H1 (cell line): ENCODE measurements around the gene GRB14. TPM values are rescaled to one million over a fixed set of nuclear protein-coding genes. Genes with fewer than 3 reads are reported as not detected.

Source experiments
- CTCF ChIA-PET: fragments of 300-600 bp; sonication (Branson Sonifier 250); formaldehyde crosslinking; loops from one replicate; lab custom pipeline; 2021; ENCODE audit not compliant: partially characterized antibody; lab: Charles Lee
- POLR2A ChIA-PET: fragments of 300-600 bp; sonication (Branson Sonifier 250); formaldehyde crosslinking; loops from one replicate; lab custom pipeline; 2021; ENCODE audit warnings: inconsistent platforms; ENCODE audit not compliant: partially characterized antibody; lab: Charles Lee
- DNase-seq, 2 experiments: peaks; one replicate each; pipeline versions ENCODE4 v3.0.0 to v3.0.0-alpha.2; 2010 to 2022; ENCODE audit warnings: low spot score in 2 of 2, low read depth in 1 of 2, mixed read lengths in 1 of 2
- FAIRE-seq: peaks from 2 replicates; lab custom pipeline; 2011; peaks lifted over from hg19 to GRCh38; lab: Jason Lieb, UNC
- H2AFZ ChIP-seq: 2 replicates; pipeline ENCODE4 v1.8.1; 2012; ENCODE audit warnings: low read length, inconsistent platforms
- H2AK5ac ChIP-seq: 2 replicates; pipeline ENCODE4 v1.6.1; 2013; ENCODE audit warnings: low read depth, low read length
- H2BK120ac ChIP-seq: replicated peaks from 2 replicates; pipeline ENCODE3; 2013; ENCODE audit warnings: low read depth, low read length, inconsistent platforms
- H2BK12ac ChIP-seq: 2 replicates; pipeline ENCODE4 v1.6.1; 2013; ENCODE audit warnings: low read depth, low read length
- H2BK15ac ChIP-seq: 2 replicates; pipeline ENCODE4 v1.6.1; 2013; ENCODE audit warnings: low read length
- H2BK20ac ChIP-seq: 2 replicates; pipeline ENCODE4 v1.6.1; 2013; ENCODE audit warnings: low read length
- H2BK5ac ChIP-seq: 2 replicates; pipeline ENCODE4 v1.6.1; 2013; ENCODE audit warnings: low read depth, low read length
- H3K14ac ChIP-seq: 2 replicates; pipeline ENCODE4 v1.6.1; 2013; ENCODE audit warnings: inconsistent platforms; ENCODE audit not compliant: insufficient read length
- H3K18ac ChIP-seq: 2 replicates; pipeline ENCODE4 v1.6.1; 2013; ENCODE audit warnings: low read length; ENCODE audit errors: extremely low read depth
- H3K23ac ChIP-seq: 2 replicates; pipeline ENCODE4 v1.6.1; 2013; ENCODE audit warnings: inconsistent platforms; ENCODE audit not compliant: insufficient read length
- H3K23me2 ChIP-seq: 2 replicates; pipeline ENCODE4 v1.6.1; 2013; ENCODE audit warnings: low read depth, low read length
- H3K27ac ChIP-seq: 2 replicates; pipeline ENCODE4 v1.6.1; 2011; ENCODE audit warnings: low read depth, low read length, inconsistent platforms
- H3K27me3 ChIP-seq, 4 experiments: replicated peaks in 1 of 4; 1 replicate in 1 of 4; 2 replicates in 3 of 4; pipeline versions ENCODE4 v1.6.1 to v1.8.1; 2011 to 2013; ENCODE audit warnings: low read length in 3 of 4, mild to moderate bottlenecking in 3 of 4, inconsistent platforms in 2 of 4, mixed read lengths in 2 of 4, moderate library complexity in 1 of 4; ENCODE audit not compliant: control insufficient read depth in 3 of 4, insufficient read depth in 3 of 4; ENCODE audit errors: extremely low read depth in 1 of 4
- H3K36me3 ChIP-seq, 4 experiments: 2 replicates each; pipeline versions ENCODE4 v1.6.1 to v1.8.1; 2011 to 2013; ENCODE audit warnings: mild to moderate bottlenecking in 4 of 4, low read length in 3 of 4, moderate library complexity in 2 of 4, control low read depth in 1 of 4, inconsistent platforms in 1 of 4; ENCODE audit not compliant: insufficient read depth in 4 of 4, control insufficient read depth in 2 of 4
- H3K4ac ChIP-seq: replicated peaks from 2 replicates; pipeline ENCODE3; 2013; ENCODE audit warnings: low read length, low read depth, mixed read lengths, inconsistent platforms; ENCODE audit not compliant: insufficient read length
- H3K4me1 ChIP-seq, 4 experiments: replicated peaks in 1 of 4; 1 replicate in 1 of 4; 2 replicates in 3 of 4; pipeline versions ENCODE4 v1.6.1 to v1.8.1; 2011 to 2013; ENCODE audit warnings: low read length in 3 of 4, inconsistent platforms in 2 of 4, mixed read lengths in 1 of 4; ENCODE audit not compliant: insufficient read depth in 4 of 4, control insufficient read depth in 3 of 4
- H3K4me2 ChIP-seq, 2 experiments: 2 replicates each; pipeline versions ENCODE4 v1.6.1 to v1.8.1; 2011 to 2013; ENCODE audit warnings: low read depth in 2 of 2, low read length in 2 of 2, control low read depth in 1 of 2, inconsistent platforms in 1 of 2, mild to moderate bottlenecking in 1 of 2; ENCODE audit not compliant: insufficient read depth in 1 of 2
- H3K4me3 ChIP-seq, 4 experiments: fragments of 200-600, 300-600 bp in 1 of 4; sonication (generic), shearing (Covaris generic), sonication (Bioruptor Twin) in 1 of 4; 2 replicates each; pipeline versions ENCODE4 v1.5.1 to v1.8.1; 2011 to 2016; ENCODE audit warnings: low read length in 4 of 4, low read depth in 3 of 4, control low read depth in 2 of 4, inconsistent platforms in 2 of 4, mild to moderate bottlenecking in 2 of 4, mixed read lengths in 1 of 4, moderate library complexity in 1 of 4; ENCODE audit not compliant: insufficient read depth in 2 of 4; ENCODE audit errors: extremely low read depth in 1 of 4
- H3K56ac ChIP-seq: replicated peaks from 2 replicates; pipeline ENCODE3; 2013; ENCODE audit warnings: low read depth, mild to moderate bottlenecking, mixed read lengths, low read length, inconsistent platforms; ENCODE audit not compliant: insufficient read length
- H3K79me1 ChIP-seq: 2 replicates; pipeline ENCODE4 v1.6.1; 2013; ENCODE audit warnings: low read depth, low read length, control low read depth
- H3K79me2 ChIP-seq, 2 experiments: 2 replicates each; pipeline versions ENCODE4 v1.6.1 to v1.8.1; 2012 to 2013; ENCODE audit warnings: low read length in 2 of 2, mild to moderate bottlenecking in 2 of 2, inconsistent platforms in 1 of 2; ENCODE audit not compliant: insufficient read depth in 2 of 2, control insufficient read depth in 1 of 2
- H3K9ac ChIP-seq, 4 experiments: replicated peaks in 1 of 4; 1 replicate in 1 of 4; 2 replicates in 3 of 4; pipeline versions ENCODE4 v1.6.1 to v1.8.1; 2011 to 2013; ENCODE audit warnings: low read depth in 3 of 4, low read length in 3 of 4, control low read depth in 2 of 4, mild to moderate bottlenecking in 2 of 4, moderate library complexity in 2 of 4, inconsistent platforms in 1 of 4; ENCODE audit errors: extremely low read depth in 1 of 4
- H3K9me3 ChIP-seq, 2 experiments: 2 replicates each; pipeline versions ENCODE4 v1.6.1 to v1.8.1; 2012 to 2013; ENCODE audit warnings: mild to moderate bottlenecking in 2 of 2, moderate library complexity in 2 of 2, control low read depth in 1 of 2, inconsistent platforms in 1 of 2, low read depth in 1 of 2, low read length in 1 of 2, mixed read lengths in 1 of 2; ENCODE audit not compliant: insufficient read depth in 2 of 2
- H4K20me1 ChIP-seq, 2 experiments: replicated peaks in 1 of 2; 2 replicates each; pipeline versions ENCODE3 to v1.8.1; 2011 to 2013; ENCODE audit warnings: inconsistent platforms in 2 of 2, low read length in 2 of 2, mild to moderate bottlenecking in 1 of 2; ENCODE audit not compliant: insufficient read depth in 2 of 2, control insufficient read depth in 1 of 2
- H4K5ac ChIP-seq: 2 replicates; pipeline ENCODE4 v1.6.1; 2013; ENCODE audit warnings: low read length, low read depth, mixed read lengths, inconsistent platforms; ENCODE audit not compliant: insufficient read length
- H4K8ac ChIP-seq: 2 replicates; pipeline ENCODE4 v1.8.0; 2013; ENCODE audit warnings: mild to moderate bottlenecking, moderate library complexity, low read length, inconsistent platforms; ENCODE audit not compliant: insufficient read depth; ENCODE audit errors: extremely low read depth
- H4K91ac ChIP-seq: replicated peaks from 2 replicates; pipeline ENCODE3; 2013; ENCODE audit warnings: low read length, mixed read lengths, inconsistent platforms; ENCODE audit not compliant: insufficient read length
- HDAC2 ChIP-seq, 2 experiments: fragments of 300-600 bp in 1 of 2; sonication (generic) in 1 of 2; IDR thresholded peaks; 2 replicates each; pipeline ENCODE4 v1.6.1; 2011 to 2012; ENCODE audit warnings: low read depth in 2 of 2, low read length in 2 of 2, mild to moderate bottlenecking in 2 of 2, moderate library complexity in 2 of 2, borderline replicate concordance in 1 of 2, inconsistent platforms in 1 of 2
- SP2 ChIP-seq: IDR thresholded peaks from 2 replicates; pipeline ENCODE4 v1.6.1; 2012; ENCODE audit warnings: mild to moderate bottlenecking, low read length, inconsistent platforms
- TBP ChIP-seq: IDR thresholded peaks from 2 replicates; pipeline ENCODE4 v1.6.1; 2011; ENCODE audit warnings: low read depth, low read length, improper control_type of control experiment
- YY1 ChIP-seq: IDR thresholded peaks from 2 replicates; pipeline ENCODE4 v1.6.1; 2011; ENCODE audit warnings: low read depth, mild to moderate bottlenecking, low read length
- WGBS, 2 experiments: shearing (Covaris generic) in 1 of 2; methylation state at CpG; one replicate each; pipeline versions ENCODE4 v1.1.6 to v1.1.7; 2013 to 2015; ENCODE audit warnings: low lambda C conversion rate in 2 of 2, mixed read lengths in 2 of 2, inconsistent platforms in 1 of 2, low coverage in 1 of 2, missing lambda C conversion rate in 1 of 2; ENCODE audit not compliant: insufficient replicate concordance in 2 of 2, insufficient coverage in 1 of 2, insufficient read length in 1 of 2; ENCODE audit errors: extremely low coverage in 1 of 2, missing lambda C conversion rate in 1 of 2; 5-methylcytosine and 5-hydroxymethylcytosine counted together
- polyA plus RNA-seq, 7 experiments: library from polyadenylated mRNA; depleted of rRNA in 3 of 7; stranded (reverse) in 5 of 7; unstranded in 2 of 7; fragments of >200 nt in 5 of 7; fragments of 200-250 nt in 2 of 7; gene quantifications; 1 replicate in 5 of 7; 2 replicates in 1 of 7; 4 replicates in 1 of 7; pipeline versions ENCODE4 v1.2.1 to v1.2.3, GENCODE V29; 2011 to 2013; ENCODE audit warnings: missing spikeins in 2 of 7, mixed read lengths in 2 of 7
- total RNA-seq: library from RNA; stranded (reverse); fragmentation: NEBNext Ultra II Directional; extraction: Animal tissue kit (Norgen Biotek cat#: 25700); gene quantifications from 2 replicates; pipeline ENCODE4 v1.2.1, GENCODE V29; 2021

The GRB14 gene
- total and polyA plus RNA-seq, 2 of the 8 experiments (the other 6 are each of a cell fraction or from before 2014, with no cell fraction given) = 2.5 to 11.6 TPM

DNA sequence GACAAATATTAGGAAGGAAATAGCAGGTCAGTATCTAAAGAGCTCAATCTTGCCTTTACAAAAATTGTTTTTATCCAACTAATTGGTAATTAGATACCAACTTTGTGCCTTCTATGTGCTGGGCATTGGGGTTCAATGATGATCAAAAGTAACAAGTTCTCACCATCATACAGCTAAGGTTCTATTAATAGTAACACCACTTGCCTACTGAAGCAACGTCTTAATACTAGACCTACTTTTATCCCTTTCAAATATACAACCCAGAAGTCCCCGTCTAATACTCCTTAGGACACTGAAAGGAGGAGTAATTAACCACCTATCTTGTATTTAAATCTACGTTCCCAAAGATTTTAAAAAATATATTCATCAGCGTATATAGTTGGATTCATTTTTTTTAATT, 59.3 kb downstream of the GRB14 start:
- ChIA-PET CTCF (interaction anchor here (0.7 to 5.0 kb wide), 20 partner anchors 10 to 702 kb away, joined by 3 to 36 read pairs (median 4); partner anchors contain the start of gene GRB14), POLR2A (no interaction called here)
- Histone ChIP-seq H2AK5ac (no peak overlapping the region), H3K9me3 (no peaks in the 10 kb centered on the region), H3K79me2 (no peaks in the 10 kb centered on the region), H3K4ac (no peak overlapping the region), H3K23ac (no peak overlapping the region), H3K9ac (no peak overlapping the region), H2AFZ (no peak overlapping the region), H3K56ac (no peak overlapping the region), H2BK20ac (no peak overlapping the region), H3K18ac (no peak overlapping the region), H2BK120ac (no peak overlapping the region), H2BK12ac (no peak overlapping the region), H3K4me3 (no peak overlapping the region), H2BK15ac (no peak overlapping the region), H3K23me2 (no peaks in the 10 kb centered on the region; the same call in 1 of the 2 replicates), H3K27ac (no peak overlapping the region), H3K27me3 (no peaks in the 10 kb centered on the region), H4K20me1 (no peaks in the 10 kb centered on the region), H3K79me1 (no peaks in the 10 kb centered on the region), H3K14ac (no peak overlapping the region), H3K4me1 (no peaks in the 10 kb centered on the region), H4K5ac (no peak overlapping the region), H4K8ac (no peak overlapping the region), H2BK5ac (no peak overlapping the region), H4K91ac (no peak overlapping the region), H3K4me2 (no peak overlapping the region), H3K36me3 (no peaks in the 10 kb centered on the region)
- no peak for DNase-seq
- FAIRE-seq = no peak
- WGBS, 2 experiments = 86% methylated on average over 4 of the region's 4 CpGs; no CpG with 5 or more reads in 1 of the 2 experiments
- no peak for TF ChIP-seq SP2
- TF ChIP-seq TBP = no peak
- no peak for TF ChIP-seq HDAC2 (IDR thresholded peaks at IDR 0.05; ENCODE audit: borderline replicate concordance in 1 of 2, low read depth in 2 of 2, low read length in 2 of 2)
- TF ChIP-seq YY1 = no peak
